ENCODE results near the gene SLC13A4. TPM values are rescaled to one million over a fixed set of nuclear protein-coding genes. Genes with fewer than 3 reads are reported as not detected.

The SLC13A4 gene
- total RNA-seq, 1 experiment from 2014 or later: not detected

- Mint-ChIP-seq H3K4me1 (ENCODE audit: low read depth, unreplicated experiment) (no peaks in the 10 kb centered on the region), H3K27me3 (ENCODE audit: unreplicated experiment) (peaks cover 15% of the 10 kb centered on the region), H3K27ac (ENCODE audit: unreplicated experiment) (no peak overlapping the region), H3K9me3 (ENCODE audit: low read depth, unreplicated experiment) (no peaks in the 10 kb centered on the region), H3K36me3 (ENCODE audit: insufficient read depth, unreplicated experiment) (no peaks in the 10 kb centered on the region), H3K4me3 (ENCODE audit: low read depth, unreplicated experiment) (no peak overlapping the region)
- BruUV-seq (replicated peaks): no TSS peak
- no peak for TF ChIP-seq CTCF (IDR thresholded peaks at IDR 0.05; ENCODE audit: unreplicated experiment)
- CTCF ChIA-PET: no interaction called here
- no peak for DNase-seq
- intact Hi-C loops (cut with micrococcal nuclease; ENCODE audit: unreplicated experiment): no loop called here
Measured at GRCh38 chr7:135773464-135773863, 45.5 kb upstream of the SLC13A4 start.

GRCh38 chr7:135772639-135773222, 44.7 kb upstream of the SLC13A4 start:
- CTCF ChIA-PET: no interaction called here
- no peak for DNase-seq
- no peaks in the 10 kb centered on the region for H3K4me1 Mint-ChIP-seq (ENCODE audit: low read depth, unreplicated experiment)
- no peak overlapping the region for H3K4me3 Mint-ChIP-seq (ENCODE audit: low read depth, unreplicated experiment)
- H3K27me3 Mint-ChIP-seq (ENCODE audit: unreplicated experiment): peaks cover 22% of the 10 kb centered on the region
- H3K36me3 Mint-ChIP-seq (ENCODE audit: insufficient read depth, unreplicated experiment): no peaks in the 10 kb centered on the region
- H3K27ac Mint-ChIP-seq (ENCODE audit: unreplicated experiment): no peak overlapping the region
- no peaks in the 10 kb centered on the region for H3K9me3 Mint-ChIP-seq (ENCODE audit: low read depth, unreplicated experiment)
- intact Hi-C loops (cut with micrococcal nuclease; ENCODE audit: unreplicated experiment): no loop called here
- BruUV-seq (replicated peaks): no TSS peak
- no peak for TF ChIP-seq CTCF (IDR thresholded peaks at IDR 0.05; ENCODE audit: unreplicated experiment)

GRCh38 chr7:135771961-135772638, 44.1 kb upstream of the SLC13A4 start:
- CTCF ChIA-PET: no interaction called here
- TF ChIP-seq CTCF (IDR thresholded peaks at IDR 0.05; ENCODE audit: unreplicated experiment): no peak
- no peaks in the 10 kb centered on the region for H3K4me1 Mint-ChIP-seq (ENCODE audit: low read depth, unreplicated experiment)
- no peaks in the 10 kb centered on the region for H3K36me3 Mint-ChIP-seq (ENCODE audit: insufficient read depth, unreplicated experiment)
- DNase-seq: no peak
- H3K9me3 Mint-ChIP-seq (ENCODE audit: low read depth, unreplicated experiment): no peaks in the 10 kb centered on the region
- H3K27ac Mint-ChIP-seq (ENCODE audit: unreplicated experiment): no peak overlapping the region
- H3K4me3 Mint-ChIP-seq (ENCODE audit: low read depth, unreplicated experiment): no peak overlapping the region
- intact Hi-C loops (cut with micrococcal nuclease; ENCODE audit: unreplicated experiment): no loop called here
- peaks cover 29% of the 10 kb centered on the region for H3K27me3 Mint-ChIP-seq (ENCODE audit: unreplicated experiment)
- no TSS peak for BruUV-seq (replicated peaks)

GRCh38 chr7:135771051-135771450, 43.1 kb upstream of the SLC13A4 start:
- no peaks in the 10 kb centered on the region for H3K4me1 Mint-ChIP-seq (ENCODE audit: low read depth, unreplicated experiment)
- H3K27me3 Mint-ChIP-seq (ENCODE audit: unreplicated experiment): peaks cover 39% of the 10 kb centered on the region
- no peak for DNase-seq
- BruUV-seq (replicated peaks): no TSS peak
- no peak for TF ChIP-seq CTCF (IDR thresholded peaks at IDR 0.05; ENCODE audit: unreplicated experiment)
- intact Hi-C loops (cut with micrococcal nuclease; ENCODE audit: unreplicated experiment): no loop called here
- no peaks in the 10 kb centered on the region for H3K9me3 Mint-ChIP-seq (ENCODE audit: low read depth, unreplicated experiment)
- H3K36me3 Mint-ChIP-seq (ENCODE audit: insufficient read depth, unreplicated experiment): no peaks in the 10 kb centered on the region
- CTCF ChIA-PET: interaction anchor here (0.9 kb wide), 1 partner anchor 27 kb away, joined by 3 read pairs; no protein-coding TSS in a partner anchor
- H3K27ac Mint-ChIP-seq (ENCODE audit: unreplicated experiment): no peak overlapping the region
- H3K4me3 Mint-ChIP-seq (ENCODE audit: low read depth, unreplicated experiment): no peak overlapping the region

Data from Calu3 (cell line).